PC-9 (cell line): ENCODE measurements around the gene AMIGO1. TPM values are rescaled to one million over a fixed set of nuclear protein-coding genes. Genes with fewer than 3 reads are reported as not detected.

ENCODE experiments used
- BruUV-seq: library from RNA; stranded (reverse); fragments of 400-500 nt; replicated peaks from 2 replicates; lab custom pipeline; 2021; lab: Mats Ljungman, UMichigan
- CTCF ChIA-PET: fragments of 300-600 bp; sonication (Branson Sonifier 250); formaldehyde crosslinking; loops from one replicate; lab custom pipeline; 2022; ENCODE audit warnings: antibody characterized with exemption; lab: Charles Lee
- POLR2A ChIA-PET: fragments of 300-600 bp; sonication (Branson Sonifier 250); formaldehyde crosslinking; loops from one replicate; lab custom pipeline; 2022; ENCODE audit warnings: antibody characterized with exemption; ENCODE audit not compliant: unreplicated experiment; lab: Charles Lee
- DNase-seq, 2 experiments: peaks; one replicate each; pipeline versions ENCODE4 v3.0.0 to v3.0.0-alpha.2; 2015 to 2022; ENCODE audit warnings: mixed read lengths in 1 of 2
- H2AFZ ChIP-seq: fragments of 200-600 bp; sonication (generic); 2 replicates; pipeline ENCODE4 v1.8.1; 2017; ENCODE audit warnings: antibody characterized with exemption
- H3F3A ChIP-seq: fragments of 200-600 bp; sonication (generic); 2 replicates; pipeline ENCODE4 v1.8.1; 2017; ENCODE audit warnings: antibody characterized with exemption, mild to moderate bottlenecking, low read depth; ENCODE audit not compliant: insufficient read depth
- H3K27ac ChIP-seq: fragments of 200-600 bp; sonication (generic); 2 replicates; pipeline ENCODE4 v1.6.1; 2016; ENCODE audit warnings: mixed run types
- H3K27me3 ChIP-seq: fragments of 200-600 bp; sonication (generic); 2 replicates; pipeline ENCODE4 v1.6.1; 2016; ENCODE audit warnings: low read depth, mixed run types; ENCODE audit not compliant: insufficient read depth
- H3K36me3 ChIP-seq: fragments of 200-600 bp; sonication (generic); 2 replicates; pipeline ENCODE4 v1.6.1; 2016; ENCODE audit warnings: low read depth, mixed run types
- H3K4me1 ChIP-seq: fragments of 200-600 bp; sonication (generic); replicated peaks from 2 replicates; pipeline ENCODE4 v1.6.1; 2016; ENCODE audit warnings: mixed run types; ENCODE audit not compliant: insufficient read depth
- H3K4me2 ChIP-seq: fragments of 200-600 bp; sonication (generic); 2 replicates; pipeline ENCODE4 v1.6.1; 2017; ENCODE audit warnings: mixed run types
- H3K4me3 ChIP-seq: fragments of 200-600 bp; sonication (generic); 2 replicates; pipeline ENCODE4 v1.6.1; 2016; ENCODE audit warnings: mixed run types
- H3K79me2 ChIP-seq: fragments of 200-600 bp; sonication (generic); 2 replicates; pipeline ENCODE4 v1.6.1; 2017; ENCODE audit warnings: low read depth, mixed run types
- H3K9me2 ChIP-seq: fragments of 200-600 bp; sonication (generic); 2 replicates; pipeline ENCODE4 v1.8.1; 2017; ENCODE audit warnings: mild to moderate bottlenecking; ENCODE audit not compliant: insufficient read depth
- H3K9me3 ChIP-seq: fragments of 200-600 bp; sonication (generic); 2 replicates; pipeline ENCODE4 v1.8.1; 2016; ENCODE audit warnings: low read depth; ENCODE audit not compliant: insufficient read depth
- H4K20me1 ChIP-seq: fragments of 200-600 bp; sonication (generic); 2 replicates; pipeline ENCODE4 v1.8.1; 2017; ENCODE audit not compliant: insufficient read depth
- CTCF ChIP-seq: fragments of 200-600 bp; sonication (generic); conservative IDR thresholded peaks from 2 replicates; pipeline ENCODE4 v1.6.1; 2017; ENCODE audit warnings: mixed run types, antibody characterized with exemption, mild to moderate bottlenecking, moderate library complexity
- EZH2 ChIP-seq: fragments of 200-600 bp; sonication (generic); IDR thresholded peaks from 2 replicates; pipeline ENCODE4 v1.8.0; 2017; ENCODE audit warnings: antibody characterized with exemption, low read depth
- intact Hi-C: fragments of 100-400 bp; cut with micrococcal nuclease; formaldehyde crosslinking; loops from one replicate; pipeline ENCODE4 v1.10.0; 2022; ENCODE audit not compliant: unreplicated experiment
- total RNA-seq: library from RNA; stranded (reverse); gene quantifications from 2 replicates; pipeline ENCODE4 v1.2.3, GENCODE V29; 2021

The AMIGO1 gene
- total RNA-seq, 1 experiment from 2014 or later, result 4.2 TPM

DNA sequence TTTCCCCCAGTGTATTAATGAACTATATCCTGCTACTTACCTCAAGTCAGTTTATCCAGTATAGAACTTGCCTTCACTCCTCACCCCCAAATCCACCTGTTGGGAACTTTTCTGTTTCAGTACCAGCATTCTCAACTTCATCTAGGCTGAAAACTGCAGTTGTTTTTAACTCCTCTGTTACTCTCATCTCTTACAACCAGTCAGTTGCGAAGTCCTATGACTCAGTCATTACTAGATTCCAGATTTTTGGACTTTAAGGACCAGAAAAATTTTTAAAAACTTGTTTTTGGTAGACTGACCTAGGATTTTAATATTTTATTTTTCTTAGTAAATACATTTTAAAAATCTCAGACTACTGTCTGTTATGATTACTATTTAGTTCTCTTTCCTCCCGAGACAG, 47.0 kb upstream of the AMIGO1 start:
- POLR2A ChIA-PET, result no interaction called here
- no peaks in the 10 kb centered on the region for H3K9me2 ChIP-seq
- no peaks in the 10 kb centered on the region for H3K4me1 ChIP-seq
- intact Hi-C loops, result no loop called here
- no TSS peak for BruUV-seq
- peaks cover 100% of the 10 kb centered on the region for H3K79me2 ChIP-seq
- no peaks in the 10 kb centered on the region for H3K9me3 ChIP-seq
- no peak for TF ChIP-seq CTCF
- no peak for TF ChIP-seq EZH2
- no peak overlapping the region for H2AFZ ChIP-seq
- H3K27me3 ChIP-seq, result no peaks in the 10 kb centered on the region
- no peak overlapping the region for H3K4me3 ChIP-seq
- H3F3A ChIP-seq, result no peaks in the 10 kb centered on the region
- H3K36me3 ChIP-seq, result no peaks in the 10 kb centered on the region
- no peak overlapping the region for H3K27ac ChIP-seq
- no peak for DNase-seq
- H4K20me1 ChIP-seq, result peaks cover 94% of the 10 kb centered on the region
- CTCF ChIA-PET, result no interaction called here
- H3K4me2 ChIP-seq, result no peak overlapping the region

DNA sequence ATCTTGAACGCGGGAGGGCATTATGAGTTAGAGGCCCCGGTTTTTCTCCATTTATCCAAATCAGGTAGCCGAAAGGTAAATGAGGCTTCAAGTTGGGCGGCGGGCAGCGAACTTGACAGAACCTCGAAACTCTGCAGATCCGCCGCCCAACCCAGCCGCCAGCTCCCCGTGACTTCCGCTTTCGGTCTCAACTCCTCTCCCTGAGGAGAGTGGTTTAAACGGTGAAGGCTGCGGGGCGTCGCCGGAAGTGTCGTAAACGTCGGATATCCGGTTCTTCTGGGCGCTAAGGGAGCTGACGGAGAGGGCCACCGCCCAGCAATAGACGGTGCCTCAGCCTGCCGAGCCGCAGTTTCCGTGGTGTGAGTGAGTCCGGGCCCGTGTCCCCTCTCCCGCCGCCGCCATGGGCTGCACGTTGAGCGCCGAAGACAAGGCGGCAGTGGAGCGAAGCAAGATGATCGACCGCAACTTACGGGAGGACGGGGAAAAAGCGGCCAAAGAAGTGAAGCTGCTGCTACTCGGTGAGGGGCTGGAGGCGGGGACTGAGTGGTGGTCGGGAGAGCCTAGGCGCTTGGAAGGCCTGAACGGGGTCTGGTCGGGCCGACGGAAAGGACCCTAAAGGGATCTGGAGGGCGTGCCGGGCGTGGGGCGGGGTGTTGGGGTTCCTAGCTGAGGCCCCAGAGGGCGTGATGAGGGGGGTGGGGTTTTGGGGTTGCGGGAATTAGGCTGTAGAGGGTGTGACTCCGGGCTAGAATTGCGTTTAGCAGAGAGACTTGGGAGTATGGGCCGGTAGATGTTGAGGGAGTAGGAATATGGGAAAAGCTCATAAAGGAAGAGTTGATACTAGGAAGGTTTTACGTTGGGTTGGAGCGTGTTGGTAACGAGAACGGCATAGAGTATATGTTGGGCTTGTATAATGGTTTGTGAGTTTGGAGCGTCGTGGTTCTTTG, 39.1 kb upstream of the AMIGO1 start, which contains the start of gene GNAI3:
TSS of gene GNAI3 (plus strand) at position 295 of the 947 bp plus-strand sequence. CDS start at position 401, 106 bp downstream.
- Histone ChIP-seq H3K27me3 (no peaks in the 10 kb centered on the region), H4K20me1 (peaks cover 41% of the 10 kb centered on the region), H3K27ac (peak within 1 kb of the TSS; percentile 91), H3K9me2 (no peaks in the 10 kb centered on the region), H2AFZ (peak within 1 kb of the TSS; percentile 93), H3K79me2 (peaks cover 70% of the 10 kb centered on the region), H3K4me3 (peak within 1 kb of the TSS; percentile 93), H3F3A (0 out of 2 replicates have a peak, but pooled peaks cover 8% of the 10 kb centered on the region), H3K9me3 (no peaks in the 10 kb centered on the region), H3K4me1 (peaks cover 23% of the 10 kb centered on the region), H3K36me3 (no peaks in the 10 kb centered on the region), H3K4me2 (peak within 1 kb of the TSS; percentile 95)
- POLR2A ChIA-PET, result interaction anchor here (0.6 to 1.3 kb wide), 13 partner anchors 16 to 640 kb away, joined by 3 to 10 read pairs (median 3); no protein-coding TSS in a partner anchor
- CTCF ChIA-PET, result interaction anchor here (0.5 to 1.8 kb wide), 9 partner anchors 39 to 566 kb away, joined by 3 to 20 read pairs (median 5); partner anchors contain the start of gene AMPD2
- intact Hi-C loops, result loop anchor here (5.0 kb wide), 2 partner anchors 74 to 454 kb away; no protein-coding TSS in a partner anchor
- TF ChIP-seq EZH2, result no peak
- TF ChIP-seq CTCF, result peak; percentile 42; the same call in 1 of the 2 replicates
- peak; percentile 90 to 97 for DNase-seq
- BruUV-seq, result no TSS peak
